ENCODE data around the gene FAM131C.

DNA sequence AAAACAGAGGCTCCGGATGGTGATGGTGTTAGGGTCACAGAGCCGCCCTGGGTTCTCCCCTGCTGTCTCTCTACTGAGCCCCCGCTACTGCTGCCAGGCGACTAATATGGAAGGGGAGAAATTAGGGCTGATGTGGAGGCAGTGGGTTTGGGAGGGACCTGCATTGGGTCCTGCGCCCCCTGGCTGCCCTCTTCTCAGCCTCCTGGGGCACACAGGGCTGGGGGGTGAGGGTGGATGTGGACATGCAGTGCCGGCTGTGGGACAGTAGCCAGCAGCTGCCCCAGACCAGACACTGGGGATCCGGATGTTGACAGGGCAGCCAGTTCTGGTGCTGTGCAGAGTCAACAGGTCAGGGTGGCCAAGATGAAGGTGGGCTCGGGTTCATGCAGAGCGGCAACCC, 31.4 kb downstream of the FAM131C start:
- TF ChIP-seq POLR2A (IDR thresholded peaks at IDR 0.05; ENCODE audit: low read depth, low read length), result no peak
- TF ChIP-seq SPI1 (IDR thresholded peaks at IDR 0.05; ENCODE audit: low read depth, low read length), result no peak
- TF ChIP-seq POLR2AphosphoS5 (IDR thresholded peaks at IDR 0.05; ENCODE audit: low read depth, low read length), result no peak
- no peak for TF ChIP-seq TAF1 (IDR thresholded peaks at IDR 0.05; ENCODE audit: low read depth, low read length)
- TF ChIP-seq PAX5 (IDR thresholded peaks at IDR 0.05; ENCODE audit: insufficient read depth, low read length, severe bottlenecking), result no peak
- TF ChIP-seq POU2F2 (IDR thresholded peaks at IDR 0.05; ENCODE audit: low read depth, low read length), result no peak

Measured in GM12891 (cell line).